Measurements from ENCODE around the gene SHE. TPM values are rescaled to one million over a fixed set of nuclear protein-coding genes. Genes with fewer than 3 reads are reported as not detected.
"Not testable (repeated sequence)": the region's sequence is repeated elsewhere in the genome, so short reads cannot be mapped to it uniquely, and the experiment has no call there.

Gene SHE
- total RNA-seq, 1 donor from 2014 or later = not detected

GRCh38 chr1:154517661-154518060, 15.4 kb upstream of the SHE start:
- DNase-seq (ENCODE audit: low read depth) = no peak

- no peak for DNase-seq (ENCODE audit: low read depth)
Measured at GRCh38 chr1:154514066-154514553, 11.9 kb upstream of the SHE start.

GRCh38 chr1:154512760-154513159, 10.5 kb upstream of the SHE start:
- no peak for DNase-seq (ENCODE audit: low read depth)

GRCh38 chr1:154503898-154504297, 1.7 kb upstream of the SHE start:
- no peak for DNase-seq (ENCODE audit: low read depth)

GRCh38 chr1:154502744-154503115, 518 bp upstream of the SHE start:
- no peak for DNase-seq (ENCODE audit: low read depth)

- no peak for DNase-seq (ENCODE audit: low read depth)
Measured at GRCh38 chr1:154501423-154502065, 668 bp downstream of the SHE start.

GRCh38 chr1:154500533-154500932, 1.7 kb downstream of the SHE start:
- no peak for DNase-seq (ENCODE audit: low read depth)

- DNase-seq (ENCODE audit: low read depth) = no peak
Measured at GRCh38 chr1:154499446-154499845, 2.8 kb downstream of the SHE start.

GRCh38 chr1:154497026-154497806, 5.0 kb downstream of the SHE start:
- DNase-seq (ENCODE audit: low read depth) = no peak

- no peak for DNase-seq (ENCODE audit: low read depth)
Measured at GRCh38 chr1:154496383-154496782, 5.8 kb downstream of the SHE start.

- DNase-seq (ENCODE audit: low read depth) = no peak
Measured at GRCh38 chr1:154495496-154496273, 6.5 kb downstream of the SHE start.

- no peak for DNase-seq (ENCODE audit: low read depth)
Measured at GRCh38 chr1:154493276-154493675, 8.9 kb downstream of the SHE start.

GRCh38 chr1:154492115-154492514, 10.1 kb downstream of the SHE start:
- DNase-seq (ENCODE audit: low read depth) = no peak

- DNase-seq (ENCODE audit: low read depth) = no peak
Measured at GRCh38 chr1:154490317-154490716, 11.9 kb downstream of the SHE start.

GRCh38 chr1:154489695-154490274, 12.4 kb downstream of the SHE start:
- DNase-seq (ENCODE audit: low read depth) = no peak

GRCh38 chr1:154488922-154489321, 13.3 kb downstream of the SHE start:
- DNase-seq (ENCODE audit: low read depth) = no peak

- DNase-seq (ENCODE audit: low read depth) = not testable (repeated sequence)
Measured at GRCh38 chr1:154486756-154487155, 15.5 kb downstream of the SHE start.

- DNase-seq (ENCODE audit: low read depth) = no peak
Measured at GRCh38 chr1:154485910-154486496, 16.2 kb downstream of the SHE start.

- no peak for DNase-seq (ENCODE audit: low read depth)
Measured at GRCh38 chr1:154485106-154485505, 17.1 kb downstream of the SHE start.

- no peak for DNase-seq (ENCODE audit: low read depth)
Measured at GRCh38 chr1:154483941-154484803, 18.0 kb downstream of the SHE start.
